Astrocyte of the spinal cord (primary cell): Measurements from ENCODE around the gene GID8.

Experiments used
- DNase-seq: peaks from one replicate; pipeline ENCODE4 v3.0.0; 2011; ENCODE audit warnings: low read depth, low spot score
- H3K4me3 ChIP-seq: 2 replicates; pipeline ENCODE4 v1.5.1; 2011; ENCODE audit warnings: low read depth, mild to moderate bottlenecking, low read length, moderate library complexity
- CTCF ChIP-seq: IDR thresholded peaks from 2 replicates; pipeline ENCODE4 v1.5.1; 2012; ENCODE audit warnings: low read depth, mild to moderate bottlenecking, low read length, inconsistent platforms
- in situ Hi-C: cut with HindIII; loops from 2 replicates; pipeline ENCODE4 v1.10.0; 2017; ENCODE audit warnings: low sequenced_read_pairs

Gene GID8

GRCh38 chr20:62933966-62934365 is 4.0 kb upstream of the GID8 start:
- no peak for TF ChIP-seq CTCF
- in situ Hi-C loops, result no loop called here

GRCh38 chr20:62935204-62935967 is 2.6 kb upstream of the GID8 start:
- no peak for DNase-seq
- no peak overlapping the region for H3K4me3 ChIP-seq
- no peak for TF ChIP-seq CTCF
- in situ Hi-C loops, result no loop called here

More at GRCh38 chr20:62933966-62934365, 4.0 kb upstream of the GID8 start:
- DNase-seq, result no peak
- H3K4me3 ChIP-seq, result no peak overlapping the region

- no peak for DNase-seq
- H3K4me3 ChIP-seq, result peak overlapping the region; percentile 82
- no peak for TF ChIP-seq CTCF
- in situ Hi-C loops, result no loop called here
Observed at GRCh38 chr20:62935968-62936585, 1.9 kb upstream of the GID8 start.

GRCh38 chr20:62937268-62938104 is 461 bp upstream of the GID8 start:
- in situ Hi-C loops, result no loop called here
- TF ChIP-seq CTCF, result no peak
- peak overlapping the region; percentile 84 for H3K4me3 ChIP-seq
- DNase-seq, result peak; percentile 97

- DNase-seq, result no peak
- no peak overlapping the region for H3K4me3 ChIP-seq
- in situ Hi-C loops, result no loop called here
- TF ChIP-seq CTCF, result no peak
Observed at GRCh38 chr20:62940875-62941274, 2.9 kb downstream of the GID8 start.

GRCh38 chr20:62941792-62942191 is 3.8 kb downstream of the GID8 start:
- in situ Hi-C loops, result no loop called here
- TF ChIP-seq CTCF, result no peak
- H3K4me3 ChIP-seq, result no peak overlapping the region
- no peak for DNase-seq
